Measurements from ENCODE around the gene PARP16.

GRCh38 chr15:65254356-65254755 is 32.3 kb downstream of the PARP16 start:
- TF ChIP-seq CTCF (conservative IDR thresholded peaks at IDR 0.05; ENCODE audit: low read length) (no peak), EZH2phosphoT487 (IDR thresholded peaks at IDR 0.05; ENCODE audit: borderline replicate concordance) (no peak)

Measured in Loucy (cell line).